Thoracic aorta (tissue), 2 donors: Measurements from ENCODE around the gene PSMB2. TPM values are rescaled to one million over a fixed set of nuclear protein-coding genes. Genes with fewer than 3 reads are reported as not detected.

Experiments
- ATAC-seq: fragments of 150-250 bp; one replicate; pipeline ENCODE4 v1.8.0; 2017; ENCODE audit warnings: low read depth; ENCODE audit not compliant: insufficient number of reproducible peaks, low FRiP score
- DNase-seq: peaks from one replicate; pipeline ENCODE4 v3.0.0-alpha.2; 2020; ENCODE audit warnings: low spot score
- H3K27ac ChIP-seq, 2 donors: fragments of 200-600 bp; sonication (generic); 1 replicate in 1 of 2; 2 replicates in 1 of 2; pipeline ENCODE4 v1.5.1; 2016; ENCODE audit warnings: mild to moderate bottlenecking in 2 of 2, moderate library complexity in 2 of 2
- H3K27me3 ChIP-seq: fragments of 200-600 bp; sonication (generic); replicated peaks from 2 replicates; pipeline ENCODE4 v1.6.0; 2016; ENCODE audit warnings: mild to moderate bottlenecking; ENCODE audit not compliant: insufficient read depth
- H3K36me3 ChIP-seq: fragments of 200-600 bp; sonication (generic); one replicate; pipeline ENCODE4 v1.5.1; 2016
- H3K4me1 ChIP-seq, 2 donors: fragments of 200-600 bp; sonication (generic); 1 replicate in 1 of 2; 2 replicates in 1 of 2; pipeline versions ENCODE4 v1.5.1 to v1.6.0; 2016; ENCODE audit warnings: low read depth in 2 of 2, mild to moderate bottlenecking in 1 of 2; ENCODE audit not compliant: control insufficient read depth in 1 of 2
- H3K4me3 ChIP-seq: fragments of 200-600 bp; sonication (generic); 2 replicates; pipeline ENCODE4 v1.5.1; 2016; ENCODE audit warnings: mild to moderate bottlenecking
- H3K9me3 ChIP-seq: fragments of 200-600 bp; sonication (generic); 2 replicates; pipeline ENCODE4 v1.5.1; 2016
- total RNA-seq, 2 donors: library from RNA; depleted of rRNA; stranded (reverse); fragments of >200 nt; gene quantifications; one replicate each; pipeline versions ENCODE4 v1.1.0 to v1.2.3, GENCODE V29; 2016
- TF ChIP-seq, protein P1 (sequence below): fragments of 200-600 bp; sonication (generic); IDR thresholded peaks from one replicate; pipeline ENCODE4 v1.5.1; 2019; ENCODE audit warnings: antibody characterized with exemption

The PSMB2 gene
- total RNA-seq, 2 donors from 2014 or later: 32.4 to 39.6 TPM

- ATAC-seq (no peak), DNase-seq (no peak)
- no peak overlapping the region for H3K4me3 ChIP-seq
- no peaks in the 10 kb centered on the region for H3K9me3 ChIP-seq
- TF ChIP-seq, protein P1, sequence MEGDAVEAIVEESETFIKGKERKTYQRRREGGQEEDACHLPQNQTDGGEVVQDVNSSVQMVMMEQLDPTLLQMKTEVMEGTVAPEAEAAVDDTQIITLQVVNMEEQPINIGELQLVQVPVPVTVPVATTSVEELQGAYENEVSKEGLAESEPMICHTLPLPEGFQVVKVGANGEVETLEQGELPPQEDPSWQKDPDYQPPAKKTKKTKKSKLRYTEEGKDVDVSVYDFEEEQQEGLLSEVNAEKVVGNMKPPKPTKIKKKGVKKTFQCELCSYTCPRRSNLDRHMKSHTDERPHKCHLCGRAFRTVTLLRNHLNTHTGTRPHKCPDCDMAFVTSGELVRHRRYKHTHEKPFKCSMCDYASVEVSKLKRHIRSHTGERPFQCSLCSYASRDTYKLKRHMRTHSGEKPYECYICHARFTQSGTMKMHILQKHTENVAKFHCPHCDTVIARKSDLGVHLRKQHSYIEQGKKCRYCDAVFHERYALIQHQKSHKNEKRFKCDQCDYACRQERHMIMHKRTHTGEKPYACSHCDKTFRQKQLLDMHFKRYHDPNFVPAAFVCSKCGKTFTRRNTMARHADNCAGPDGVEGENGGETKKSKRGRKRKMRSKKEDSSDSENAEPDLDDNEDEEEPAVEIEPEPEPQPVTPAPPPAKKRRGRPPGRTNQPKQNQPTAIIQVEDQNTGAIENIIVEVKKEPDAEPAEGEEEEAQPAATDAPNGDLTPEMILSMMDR: no peak
- H3K27me3 ChIP-seq: no peaks in the 10 kb centered on the region
- H3K27ac ChIP-seq: no peak overlapping the region
- peaks cover 4 to 26% of the 10 kb centered on the region in 2 donors for H3K4me1 ChIP-seq
- H3K36me3 ChIP-seq: peaks cover 53% of the 10 kb centered on the region
Measured at GRCh38 chr1:35633547-35633946, 7.8 kb downstream of the PSMB2 start.

DNA sequence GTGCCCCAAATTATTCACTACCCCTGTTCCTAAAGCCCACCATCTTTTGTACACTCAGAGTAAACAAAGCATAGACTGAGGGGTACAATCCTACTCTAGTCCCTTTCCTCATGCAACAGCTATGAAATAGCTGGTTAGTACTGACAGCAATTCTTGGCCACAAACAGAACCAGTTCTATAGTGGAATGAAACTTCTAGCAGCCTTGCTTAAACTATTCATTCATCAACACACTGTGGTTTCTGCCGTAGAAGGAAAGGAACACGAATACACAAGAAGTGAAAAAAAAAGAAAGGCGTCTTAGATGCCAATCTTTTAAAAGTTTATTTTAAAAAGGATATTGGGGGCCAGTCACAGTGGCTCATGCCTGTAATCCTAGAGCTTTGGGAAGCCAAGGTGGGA, 9.9 kb downstream of the PSMB2 start:
- ATAC-seq: no peak

DNA sequence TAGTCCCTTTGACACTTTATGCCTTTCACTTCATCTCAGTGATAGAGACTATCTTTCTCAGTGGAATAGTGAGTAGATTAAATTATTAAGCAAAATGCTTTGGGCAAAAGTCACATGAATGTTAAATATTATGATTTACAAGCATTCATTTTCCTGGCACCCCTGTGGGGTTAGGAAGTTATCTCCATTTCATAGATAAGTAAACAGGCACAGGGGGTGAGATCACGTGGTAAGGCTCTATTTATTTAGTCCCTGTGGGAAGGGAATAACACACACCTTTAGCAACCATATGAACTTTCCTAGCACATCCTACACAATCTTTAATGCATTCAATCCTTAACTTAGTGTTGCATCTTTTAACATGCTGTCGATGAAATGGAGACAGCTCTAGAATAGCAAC, 12.3 kb downstream of the PSMB2 start:
- H3K4me3 ChIP-seq: no peak overlapping the region
- no peaks in the 10 kb centered on the region for H3K4me1 ChIP-seq
- ATAC-seq (no peak), DNase-seq (no peak)
- H3K9me3 ChIP-seq: no peaks in the 10 kb centered on the region
- H3K36me3 ChIP-seq: peaks cover 40% of the 10 kb centered on the region
- no peaks in the 10 kb centered on the region for H3K27me3 ChIP-seq
- TF ChIP-seq, protein P1: no peak
- H3K27ac ChIP-seq: no peak overlapping the region

More for the DNA sequence above, 9.9 kb downstream of the PSMB2 start:
- no peak overlapping the region for H3K27ac ChIP-seq
- TF ChIP-seq, protein P1: no peak
- peaks cover 53% of the 10 kb centered on the region for H3K36me3 ChIP-seq
- DNase-seq: no peak
- H3K4me3 ChIP-seq: no peak overlapping the region
- no peaks in the 10 kb centered on the region for H3K9me3 ChIP-seq
- H3K4me1 ChIP-seq: peaks cover 0 to 5% of the 10 kb centered on the region in 2 donors
- H3K27me3 ChIP-seq: no peaks in the 10 kb centered on the region

- no peak for ATAC-seq
- Histone ChIP-seq H3K36me3 (peaks cover 3% of the 10 kb centered on the region), H3K27me3 (no peaks in the 10 kb centered on the region)
Measured at GRCh38 chr1:35623832-35624231, 17.5 kb downstream of the PSMB2 start.

DNA sequence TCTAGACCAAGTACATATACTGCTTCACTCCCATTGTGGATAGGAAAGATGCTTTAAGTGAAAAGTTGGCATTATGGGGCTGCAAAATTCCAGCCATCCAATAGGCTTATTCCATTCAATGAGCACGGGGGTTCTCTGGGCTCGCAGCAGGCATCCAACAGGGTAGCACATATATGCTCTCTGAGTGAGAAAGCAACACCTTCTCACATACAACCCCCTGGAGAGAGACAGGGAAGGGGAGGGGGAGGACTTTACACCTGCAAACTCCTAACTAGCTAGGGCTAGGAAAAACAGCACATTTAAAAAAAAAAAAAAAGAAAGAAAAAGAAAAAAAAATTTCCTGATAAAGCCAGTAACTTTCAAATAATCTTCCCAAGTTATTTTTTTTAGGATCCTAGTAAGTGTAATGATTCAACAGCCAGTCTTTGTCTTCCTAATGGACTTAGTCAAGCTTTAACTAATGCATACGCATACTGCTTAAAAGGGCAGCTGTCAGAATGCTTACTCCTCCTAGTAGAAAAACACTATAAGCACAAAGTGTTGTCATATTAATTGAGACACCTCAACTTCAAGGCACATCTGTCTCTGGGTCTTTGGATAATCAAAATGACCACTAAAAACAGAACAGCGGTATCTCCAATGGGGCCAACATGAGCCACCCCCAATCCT, 18.7 kb downstream of the PSMB2 start:
- DNase-seq: no peak
- Histone ChIP-seq H3K27ac (no peak overlapping the region), H3K9me3 (no peaks in the 10 kb centered on the region), H3K4me1 (no peaks in the 10 kb centered on the region), H3K4me3 (no peak overlapping the region), H3K36me3 (peaks cover 3% of the 10 kb centered on the region), H3K27me3 (no peaks in the 10 kb centered on the region)
- TF ChIP-seq, protein P1: no peak
- no peak for ATAC-seq

More at GRCh38 chr1:35623832-35624231, 17.5 kb downstream of the PSMB2 start:
- Histone ChIP-seq H3K4me1 (no peaks in the 10 kb centered on the region), H3K9me3 (no peaks in the 10 kb centered on the region), H3K4me3 (no peak overlapping the region), H3K27ac (no peak overlapping the region)
- TF ChIP-seq, protein P1: no peak
- DNase-seq: no peak
